GM18907 (cell line): ENCODE results near the gene SYNGR4.

Source experiments
- ATAC-seq: cut with Tn5 transposase; IDR thresholded peaks from one replicate; pipeline ENCODE4 v1.9.1; 2021; ENCODE audit warnings: mild to moderate bottlenecking, moderate library complexity; ENCODE audit not compliant: unreplicated experiment

Gene SYNGR4

GRCh38 chr19:48341515-48342413, 22.4 kb upstream of the SYNGR4 start:
- no peak for ATAC-seq

- no peak for ATAC-seq
Observed at GRCh38 chr19:48342414-48342738, 21.8 kb upstream of the SYNGR4 start.

- no peak for ATAC-seq
Observed at GRCh38 chr19:48342841-48343540, 21.2 kb upstream of the SYNGR4 start.

DNA sequence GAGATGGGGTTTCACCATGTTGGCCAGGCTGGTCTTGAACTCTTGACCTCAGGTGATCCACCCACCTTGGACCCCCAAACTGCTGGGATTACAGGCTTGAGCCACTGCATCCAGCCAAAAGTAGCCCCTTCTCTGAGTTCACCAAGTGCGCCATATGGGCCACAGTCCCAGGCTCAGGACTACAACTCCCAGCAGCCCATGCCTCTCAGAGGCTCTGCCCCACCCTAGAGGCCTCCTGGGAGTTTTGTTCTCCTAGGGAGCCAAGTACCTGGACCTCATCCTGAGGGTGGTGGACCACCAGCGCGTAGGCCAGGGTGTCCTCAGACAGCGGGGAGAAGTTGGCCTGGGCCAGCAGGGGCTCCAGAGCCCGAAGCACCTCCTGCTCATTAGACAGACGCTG, 19.3 kb upstream of the SYNGR4 start:
- ATAC-seq = no peak

DNA sequence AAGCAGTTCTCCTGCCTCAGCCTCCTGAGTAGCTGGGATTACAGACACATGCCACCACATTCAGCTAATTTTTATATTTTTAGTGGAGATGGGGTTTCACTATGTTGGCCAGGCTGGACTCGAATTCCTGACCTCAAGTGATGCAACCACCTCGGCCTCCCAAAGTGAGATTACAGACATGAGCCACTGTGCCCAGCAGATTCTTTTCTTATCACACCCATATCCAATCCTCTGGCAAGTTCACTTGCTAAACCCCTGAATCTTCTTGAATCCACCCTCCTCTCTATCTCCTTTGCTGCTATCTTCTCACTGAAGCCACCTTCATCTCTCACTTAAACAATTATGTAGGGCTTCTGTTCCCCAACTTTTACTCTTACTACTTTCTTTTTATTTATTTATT, 18.0 kb upstream of the SYNGR4 start:
- no peak for ATAC-seq

GRCh38 chr19:48348045-48348444, 16.1 kb upstream of the SYNGR4 start:
- ATAC-seq = no peak

DNA sequence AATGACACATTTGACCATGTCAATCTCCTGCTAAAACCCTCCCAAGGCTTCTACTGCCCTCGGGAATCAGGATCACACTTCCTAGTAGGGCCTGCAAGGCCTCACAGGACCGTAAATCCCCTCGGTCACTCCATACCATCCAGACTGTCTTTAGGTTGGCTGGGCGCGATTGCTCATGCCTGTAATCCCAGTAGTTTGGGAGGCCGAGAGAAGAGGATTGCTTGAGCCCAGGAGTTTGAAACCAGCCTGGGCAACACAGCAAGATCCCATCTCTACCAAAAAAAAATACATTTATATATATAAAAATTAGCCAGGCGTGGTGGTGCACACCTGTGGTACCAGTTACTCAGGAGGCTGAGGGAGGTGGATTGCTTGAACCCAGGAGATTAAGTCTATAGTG, 15.4 kb upstream of the SYNGR4 start:
- ATAC-seq = no peak

DNA sequence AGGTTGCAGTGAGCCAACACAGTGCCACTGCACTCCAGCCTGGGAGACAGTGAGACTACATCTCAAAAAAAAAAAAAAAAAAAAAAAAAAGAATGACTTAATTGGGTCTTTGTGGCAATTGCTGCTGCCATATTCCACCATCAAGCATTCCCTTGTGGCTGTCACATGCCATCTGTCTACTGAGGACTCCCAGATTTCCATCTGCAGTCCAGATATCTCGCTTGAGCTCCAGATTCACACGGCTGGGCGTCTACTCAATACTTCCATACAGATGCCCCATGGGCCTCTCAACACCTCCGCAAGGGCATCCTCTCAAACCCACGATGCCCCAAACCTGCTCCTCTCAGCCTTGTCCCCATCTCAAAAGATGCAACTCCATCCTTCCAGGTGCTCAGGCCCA, 13.3 kb upstream of the SYNGR4 start:
- no peak for ATAC-seq

DNA sequence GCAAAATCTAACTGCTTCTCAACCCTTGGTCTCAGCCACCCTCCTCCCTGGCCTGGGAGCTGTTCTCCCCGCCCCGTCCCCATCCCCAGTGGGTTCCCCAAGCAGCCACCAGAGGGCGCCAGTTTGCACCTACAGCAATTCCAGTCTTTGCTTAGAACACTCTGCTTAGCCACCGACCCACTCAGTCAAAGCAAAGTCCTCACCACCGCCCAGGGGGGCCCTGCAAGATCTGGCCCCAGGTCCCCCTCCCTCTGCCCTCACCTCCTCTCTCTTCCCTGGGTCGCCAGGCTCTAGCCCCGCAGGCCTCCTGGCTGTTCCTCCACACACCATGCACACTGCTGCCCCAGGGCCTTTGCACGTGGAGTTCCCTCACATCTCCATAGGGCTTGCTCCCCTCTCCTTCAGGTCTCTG, 12.8 kb upstream of the SYNGR4 start:
- ATAC-seq = no peak

DNA sequence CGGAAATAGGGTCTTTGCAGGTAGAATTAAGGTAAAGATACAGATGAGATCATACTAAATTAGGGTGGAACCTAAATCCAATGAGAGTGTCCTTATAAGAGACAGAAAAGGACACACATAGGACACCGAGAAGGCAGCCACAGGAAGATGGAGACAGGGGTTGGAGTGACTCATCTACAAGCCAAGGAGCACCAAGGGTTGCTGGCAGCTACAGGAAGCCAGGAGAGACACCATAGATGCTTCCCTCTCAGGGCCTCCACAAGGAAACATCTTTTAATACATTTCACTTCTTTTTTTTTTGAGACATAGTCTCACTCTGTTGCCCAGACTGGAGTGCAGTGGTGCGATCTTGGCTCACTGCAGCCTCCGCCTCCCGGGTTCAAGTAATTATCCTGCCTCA, 10.5 kb upstream of the SYNGR4 start:
- ATAC-seq = no peak

DNA sequence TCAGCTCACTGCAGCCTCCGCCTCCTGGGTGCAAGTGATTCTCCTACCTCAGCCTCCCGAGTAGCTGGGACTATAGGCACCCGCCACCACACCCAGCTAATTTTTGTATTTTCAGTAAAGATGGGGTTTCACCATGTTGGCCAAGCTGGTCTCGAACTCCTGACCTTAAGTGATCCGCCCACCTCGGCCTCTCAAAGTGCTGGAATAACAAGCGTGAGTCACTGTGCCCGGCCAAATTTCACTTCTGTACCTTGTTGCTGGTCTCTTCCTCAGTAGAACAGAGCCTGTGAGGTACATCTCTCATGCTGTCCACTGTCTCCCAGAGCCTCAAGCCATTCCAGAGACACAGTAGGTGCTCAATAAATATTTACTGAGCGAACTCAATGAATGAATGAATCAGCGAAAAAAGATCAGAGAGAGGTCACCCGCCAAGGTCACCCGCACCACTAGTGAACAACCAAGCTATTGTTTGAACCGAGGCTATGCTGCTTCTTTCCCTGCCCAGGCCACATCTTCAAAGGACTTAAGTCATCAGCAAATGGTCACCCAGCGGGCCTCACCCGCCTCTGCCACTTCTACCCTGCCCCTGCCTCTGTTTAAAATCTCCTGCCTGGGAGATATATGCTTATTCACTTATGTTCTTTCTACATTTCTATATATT, 9.7 kb upstream of the SYNGR4 start:
- no peak for ATAC-seq

- no peak for ATAC-seq
Observed at GRCh38 chr19:48355365-48355954, 8.7 kb upstream of the SYNGR4 start.

- no peak for ATAC-seq
Observed at GRCh38 chr19:48359123-48359522, 5.0 kb upstream of the SYNGR4 start.

- no peak for ATAC-seq
Observed at GRCh38 chr19:48361912-48362311, 2.3 kb upstream of the SYNGR4 start.

- ATAC-seq = peak; percentile 52
Observed at GRCh38 chr19:48362716-48363499, 1.3 kb upstream of the SYNGR4 start.

- peak; percentile 26 for ATAC-seq
Observed at GRCh38 chr19:48363500-48363809, 712 bp upstream of the SYNGR4 start.

GRCh38 chr19:48364598-48365348, 606 bp downstream of the SYNGR4 start:
- ATAC-seq = peak; percentile 2

DNA sequence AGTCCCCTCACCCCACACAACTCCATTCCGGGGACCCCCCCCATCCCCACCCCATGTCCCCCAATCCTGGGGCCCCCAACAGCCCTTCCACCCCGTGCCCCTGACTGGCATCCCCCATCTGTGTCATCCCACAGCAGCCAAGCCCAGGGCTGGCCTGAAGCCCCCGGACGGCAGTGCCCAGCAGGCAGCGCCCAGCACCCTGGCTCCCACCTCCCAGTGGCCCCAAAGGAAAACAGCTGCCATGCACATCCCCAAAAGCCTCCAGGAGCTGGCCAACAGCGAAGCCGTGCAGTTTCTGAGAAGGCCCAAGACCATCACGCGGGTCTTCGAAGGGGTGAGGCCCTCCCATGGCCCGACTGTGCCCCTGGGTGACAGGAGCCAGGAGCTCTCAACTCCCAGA, 1.4 kb downstream of the SYNGR4 start:
- ATAC-seq = no peak

DNA sequence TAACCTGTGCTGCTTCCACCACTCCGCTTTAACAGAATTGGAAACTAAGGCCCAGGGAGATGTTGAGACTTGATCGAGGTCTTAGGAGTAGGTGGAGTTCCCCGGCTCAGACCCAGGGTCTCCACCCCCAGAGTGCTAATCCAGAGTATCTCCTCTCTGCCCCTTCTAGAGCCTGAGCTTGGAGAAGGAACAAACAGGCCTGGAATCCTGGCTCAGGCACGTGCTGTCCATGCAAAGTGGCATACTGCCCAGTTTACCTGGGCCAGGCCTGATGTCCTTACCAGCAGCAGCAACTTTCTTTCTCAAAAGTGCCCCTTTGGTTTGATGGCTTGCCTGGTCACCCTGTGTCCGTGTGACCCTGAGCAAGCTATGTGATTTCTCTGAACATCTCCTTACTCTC, 3.7 kb downstream of the SYNGR4 start:
- ATAC-seq = no peak

- no peak for ATAC-seq
Observed at GRCh38 chr19:48368936-48369335, 4.8 kb downstream of the SYNGR4 start.
